ENCODE measurements around the gene HSPBP1. TPM values are rescaled to one million over a fixed set of nuclear protein-coding genes. Genes with fewer than 3 reads are reported as not detected.

The HSPBP1 gene
- total RNA-seq, 1 experiment from 2014 or later, result 35.0 TPM

DNA sequence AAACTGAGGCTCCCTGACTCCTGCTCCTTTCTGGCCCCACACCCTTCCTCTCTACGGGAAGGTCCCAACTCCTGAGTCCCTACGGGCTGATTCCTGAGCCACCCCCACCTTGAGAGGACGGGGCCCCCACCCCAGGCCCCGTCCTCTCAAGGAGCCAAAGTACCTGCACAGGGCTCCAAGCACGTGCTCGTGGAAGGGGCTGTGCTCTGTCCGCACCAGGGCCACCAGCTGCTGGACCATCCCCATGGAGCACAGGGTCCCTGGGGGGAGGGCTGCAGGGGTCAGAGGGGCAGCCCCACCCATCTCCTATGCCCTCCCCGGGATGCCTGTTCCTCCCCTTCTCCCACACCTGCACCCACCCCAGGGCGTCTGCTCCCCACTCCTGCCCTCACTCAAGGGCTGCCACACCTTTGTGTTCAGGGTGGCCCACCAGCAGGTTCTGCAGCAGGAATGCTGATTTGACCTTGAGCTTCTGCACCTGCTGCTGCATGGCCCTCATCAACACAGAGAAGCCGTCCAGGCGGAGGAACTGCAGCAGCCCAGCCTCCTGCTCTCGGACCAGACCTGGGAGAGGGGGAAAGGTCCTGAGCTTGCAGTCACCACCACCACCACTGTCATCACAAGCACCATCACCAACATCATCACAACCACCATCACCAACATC lies 14.1 kb downstream of the HSPBP1 start:
- H4K20me1 ChIP-seq (ENCODE audit: insufficient read depth, low read depth, low read length), result no peaks in the 10 kb centered on the region
- H3K4me1 ChIP-seq (ENCODE audit: low read length), result peaks cover 14% of the 10 kb centered on the region
- no peak overlapping the region for H3K4me2 ChIP-seq (ENCODE audit: low read depth, low read length, poor library complexity, severe bottlenecking)
- no peak for DNase-seq
- H3K9me2 ChIP-seq (replicated peaks; ENCODE audit: insufficient read depth, low read length), result no peaks in the 10 kb centered on the region
- peaks cover 17% of the 10 kb centered on the region for H3K79me2 ChIP-seq (ENCODE audit: low read length)
- no peaks in the 10 kb centered on the region for H3K27me3 ChIP-seq (ENCODE audit: low read length)
- no peak overlapping the region for H2AFZ ChIP-seq (ENCODE audit: low read length)
- H3K9ac ChIP-seq (ENCODE audit: low read length), result no peak overlapping the region
- H3K4me3 ChIP-seq (ENCODE audit: low read length), result no peak overlapping the region
- peaks cover 28% of the 10 kb centered on the region for H3K36me3 ChIP-seq (ENCODE audit: insufficient read depth, low read length)
- peaks cover 12% of the 10 kb centered on the region for H3K9me3 ChIP-seq (ENCODE audit: low read length)
- no peak overlapping the region for H3K27ac ChIP-seq (ENCODE audit: low read length)

GRCh38 chr19:55265173-55265572 lies 14.7 kb downstream of the HSPBP1 start:
- peaks cover 20% of the 10 kb centered on the region for H3K4me1 ChIP-seq (ENCODE audit: low read length)
- peaks cover 22% of the 10 kb centered on the region for H3K36me3 ChIP-seq (ENCODE audit: insufficient read depth, low read length)
- no peak overlapping the region for H3K9ac ChIP-seq (ENCODE audit: low read length)
- peaks cover 12% of the 10 kb centered on the region for H3K9me3 ChIP-seq (ENCODE audit: low read length)
- H3K79me2 ChIP-seq (ENCODE audit: low read length), result peaks cover 17% of the 10 kb centered on the region
- H2AFZ ChIP-seq (ENCODE audit: low read length), result no peak overlapping the region
- H3K9me2 ChIP-seq (replicated peaks; ENCODE audit: insufficient read depth, low read length), result no peaks in the 10 kb centered on the region
- DNase-seq, result no peak
- H3K27ac ChIP-seq (ENCODE audit: low read length), result no peak overlapping the region
- no peaks in the 10 kb centered on the region for H3K27me3 ChIP-seq (ENCODE audit: low read length)
- H3K4me2 ChIP-seq (ENCODE audit: low read depth, low read length, poor library complexity, severe bottlenecking), result no peak overlapping the region
- H4K20me1 ChIP-seq (ENCODE audit: insufficient read depth, low read depth, low read length), result no peaks in the 10 kb centered on the region
- no peak overlapping the region for H3K4me3 ChIP-seq (ENCODE audit: low read length)

DNA sequence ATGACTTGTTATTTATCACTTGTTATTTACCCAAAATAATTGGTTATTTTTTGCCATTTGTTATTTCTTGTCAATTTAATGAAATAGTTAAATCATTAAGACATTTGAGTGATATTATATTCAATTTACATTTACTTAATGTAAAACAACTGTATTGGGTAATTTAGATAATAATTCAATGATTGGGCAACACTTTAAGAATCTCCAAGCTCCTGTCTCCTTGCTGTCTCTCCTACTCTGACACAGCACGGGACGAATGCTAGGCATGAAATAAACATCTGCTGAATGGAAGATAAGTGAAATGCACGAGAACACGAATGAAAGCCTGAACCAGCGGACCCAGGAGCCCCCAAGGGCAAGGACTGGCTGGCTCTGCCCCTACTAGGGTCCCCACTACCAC lies 15.4 kb downstream of the HSPBP1 start:
- no peak overlapping the region for H3K4me2 ChIP-seq (ENCODE audit: low read depth, low read length, poor library complexity, severe bottlenecking)
- H3K4me1 ChIP-seq (ENCODE audit: low read length), result peaks cover 27% of the 10 kb centered on the region
- H4K20me1 ChIP-seq (ENCODE audit: insufficient read depth, low read depth, low read length), result no peaks in the 10 kb centered on the region
- H3K79me2 ChIP-seq (ENCODE audit: low read length), result peaks cover 17% of the 10 kb centered on the region
- no peak for DNase-seq
- no peaks in the 10 kb centered on the region for H3K9me2 ChIP-seq (replicated peaks; ENCODE audit: insufficient read depth, low read length)
- no peak overlapping the region for H3K4me3 ChIP-seq (ENCODE audit: low read length)
- no peaks in the 10 kb centered on the region for H3K27me3 ChIP-seq (ENCODE audit: low read length)
- H3K9me3 ChIP-seq (ENCODE audit: low read length), result peaks cover 12% of the 10 kb centered on the region
- H3K36me3 ChIP-seq (ENCODE audit: insufficient read depth, low read length), result peaks cover 22% of the 10 kb centered on the region
- no peak overlapping the region for H3K9ac ChIP-seq (ENCODE audit: low read length)
- no peak overlapping the region for H2AFZ ChIP-seq (ENCODE audit: low read length)
- H3K27ac ChIP-seq (ENCODE audit: low read length), result no peak overlapping the region

GRCh38 chr19:55262359-55262758 lies 17.6 kb downstream of the HSPBP1 start:
- Histone ChIP-seq H2AFZ (ENCODE audit: low read length) (no peak overlapping the region), H3K27ac (ENCODE audit: low read length) (no peak overlapping the region), H3K36me3 (ENCODE audit: insufficient read depth, low read length) (peaks cover 7% of the 10 kb centered on the region), H4K20me1 (ENCODE audit: insufficient read depth, low read depth, low read length) (peaks cover 7% of the 10 kb centered on the region; the same call in 1 of the 2 replicates), H3K9ac (ENCODE audit: low read length) (no peak overlapping the region), H3K9me3 (ENCODE audit: low read length) (peaks cover 6% of the 10 kb centered on the region; the same call in 1 of the 2 replicates), H3K79me2 (ENCODE audit: low read length) (peaks cover 25% of the 10 kb centered on the region), H3K4me1 (ENCODE audit: low read length) (peaks cover 29% of the 10 kb centered on the region), H3K9me2 (replicated peaks; ENCODE audit: insufficient read depth, low read length) (no peaks in the 10 kb centered on the region), H3K27me3 (ENCODE audit: low read length) (no peaks in the 10 kb centered on the region), H3K4me2 (ENCODE audit: low read depth, low read length, poor library complexity, severe bottlenecking) (no peak overlapping the region), H3K4me3 (ENCODE audit: low read length) (no peak overlapping the region)
- DNase-seq, result no peak

GRCh38 chr19:55261671-55262126 lies 18.2 kb downstream of the HSPBP1 start:
- no peak overlapping the region for H3K4me3 ChIP-seq (ENCODE audit: low read length)
- H3K4me1 ChIP-seq (ENCODE audit: low read length), result peaks cover 34% of the 10 kb centered on the region
- H3K4me2 ChIP-seq (ENCODE audit: low read depth, low read length, poor library complexity, severe bottlenecking), result no peak overlapping the region
- no peak overlapping the region for H3K9ac ChIP-seq (ENCODE audit: low read length)
- H4K20me1 ChIP-seq (ENCODE audit: insufficient read depth, low read depth, low read length), result peaks cover 12% of the 10 kb centered on the region; the same call in 1 of the 2 replicates
- H3K9me3 ChIP-seq (ENCODE audit: low read length), result peaks cover 4% of the 10 kb centered on the region; the same call in 1 of the 2 replicates
- no peak overlapping the region for H2AFZ ChIP-seq (ENCODE audit: low read length)
- peaks cover 27% of the 10 kb centered on the region for H3K79me2 ChIP-seq (ENCODE audit: low read length)
- H3K9me2 ChIP-seq (replicated peaks; ENCODE audit: insufficient read depth, low read length), result no peaks in the 10 kb centered on the region
- H3K36me3 ChIP-seq (ENCODE audit: insufficient read depth, low read length), result peaks cover 6% of the 10 kb centered on the region
- no peak overlapping the region for H3K27ac ChIP-seq (ENCODE audit: low read length)
- H3K27me3 ChIP-seq (ENCODE audit: low read length), result no peaks in the 10 kb centered on the region
- DNase-seq, result peak; percentile 63

GRCh38 chr19:55259540-55260210 lies 20.2 kb downstream of the HSPBP1 start:
- no peak overlapping the region for H2AFZ ChIP-seq (ENCODE audit: low read length)
- peak overlapping the region; percentile 96 for H3K9ac ChIP-seq (ENCODE audit: low read length)
- H3K4me2 ChIP-seq (ENCODE audit: low read depth, low read length, poor library complexity, severe bottlenecking), result peak overlapping the region; percentile 96
- peak overlapping the region; percentile 84 for H3K4me3 ChIP-seq (ENCODE audit: low read length)
- no peaks in the 10 kb centered on the region for H3K9me3 ChIP-seq (ENCODE audit: low read length)
- DNase-seq, result peak; percentile 68
- peaks cover 53% of the 10 kb centered on the region for H3K4me1 ChIP-seq (ENCODE audit: low read length)
- H3K9me2 ChIP-seq (replicated peaks; ENCODE audit: insufficient read depth, low read length), result no peaks in the 10 kb centered on the region
- H3K27me3 ChIP-seq (ENCODE audit: low read length), result no peaks in the 10 kb centered on the region
- H4K20me1 ChIP-seq (ENCODE audit: insufficient read depth, low read depth, low read length), result peaks cover 17% of the 10 kb centered on the region; the same call in 1 of the 2 replicates
- peak overlapping the region; percentile 98 for H3K27ac ChIP-seq (ENCODE audit: low read length)
- H3K79me2 ChIP-seq (ENCODE audit: low read length), result peaks cover 40% of the 10 kb centered on the region
- H3K36me3 ChIP-seq (ENCODE audit: insufficient read depth, low read length), result peaks cover 10% of the 10 kb centered on the region

- Histone ChIP-seq H3K27ac (ENCODE audit: low read length) (peak within 1 kb of the TSS; percentile 98), H2AFZ (ENCODE audit: low read length) (no peak within 1 kb of the TSS), H3K9me2 (replicated peaks; ENCODE audit: insufficient read depth, low read length) (no peaks in the 10 kb centered on the region), H3K9me3 (ENCODE audit: low read length) (no peaks in the 10 kb centered on the region), H3K4me3 (ENCODE audit: low read length) (peak within 1 kb of the TSS; percentile 84), H3K4me1 (ENCODE audit: low read length) (peaks cover 53% of the 10 kb centered on the region), H3K79me2 (ENCODE audit: low read length) (peaks cover 46% of the 10 kb centered on the region), H4K20me1 (ENCODE audit: insufficient read depth, low read depth, low read length) (peaks cover 17% of the 10 kb centered on the region; the same call in 1 of the 2 replicates), H3K4me2 (ENCODE audit: low read depth, low read length, poor library complexity, severe bottlenecking) (peak within 1 kb of the TSS; percentile 96), H3K36me3 (ENCODE audit: insufficient read depth, low read length) (peaks cover 10% of the 10 kb centered on the region), H3K9ac (ENCODE audit: low read length) (peak within 1 kb of the TSS; percentile 96), H3K27me3 (ENCODE audit: low read length) (no peaks in the 10 kb centered on the region)
- DNase-seq, result peak; percentile 100
Measured at GRCh38 chr19:55258828-55259539, 20.9 kb downstream of the HSPBP1 start, which contains the start of gene PPP6R1. PPP6R1 (minus strand) TSS chr19:55259017; CDS start chr19:55247103, 11,914 bp downstream.

DNA sequence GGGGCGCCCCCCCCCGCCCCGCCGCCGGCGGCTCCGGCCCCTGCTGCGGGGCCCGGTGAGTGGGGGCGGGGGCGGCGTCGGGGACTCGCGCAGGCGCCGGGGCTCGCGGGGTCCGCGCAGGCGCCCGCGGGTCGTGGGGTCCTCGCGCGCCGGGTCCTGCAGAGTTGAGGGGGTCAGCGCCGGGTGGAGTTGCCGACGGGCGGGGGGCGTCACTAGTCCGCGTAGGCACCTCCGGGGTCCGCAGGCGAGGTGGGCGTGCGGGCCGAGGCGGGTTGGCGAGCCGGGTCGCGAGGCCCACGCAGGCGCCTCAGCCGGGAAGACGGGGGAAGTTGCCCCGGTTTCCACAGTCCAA lies 21.5 kb downstream of the HSPBP1 start:
- H3K79me2 ChIP-seq (ENCODE audit: low read length), result peaks cover 51% of the 10 kb centered on the region
- peaks cover 54% of the 10 kb centered on the region for H3K4me1 ChIP-seq (ENCODE audit: low read length)
- H2AFZ ChIP-seq (ENCODE audit: low read length), result no peak overlapping the region

More for the DNA sequence above, 21.5 kb downstream of the HSPBP1 start:
- Histone ChIP-seq H3K9me2 (replicated peaks; ENCODE audit: insufficient read depth, low read length) (no peaks in the 10 kb centered on the region), H3K9ac (ENCODE audit: low read length) (peak overlapping the region; percentile 96), H3K27me3 (ENCODE audit: low read length) (no peaks in the 10 kb centered on the region), H4K20me1 (ENCODE audit: insufficient read depth, low read depth, low read length) (peaks cover 17% of the 10 kb centered on the region; the same call in 1 of the 2 replicates), H3K4me2 (ENCODE audit: low read depth, low read length, poor library complexity, severe bottlenecking) (peak overlapping the region; percentile 96), H3K9me3 (ENCODE audit: low read length) (no peaks in the 10 kb centered on the region), H3K36me3 (ENCODE audit: insufficient read depth, low read length) (peaks cover 10% of the 10 kb centered on the region), H3K27ac (ENCODE audit: low read length) (peak overlapping the region; percentile 98), H3K4me3 (ENCODE audit: low read length) (peak overlapping the region; percentile 84)
- peak; percentile 79 for DNase-seq
